Activated T-helper 2 cell treated with anti-CD3 and anti-CD28 coated beads, Interferon-gamma antibody, Interleukin-2, Interleukin-4, amounts not matched to agents 10 μg/mL and 5 μg/mL and 100 μg/mL, durations not matched to agents 14 hours and 24 hours and 36 hours (primary cell): ENCODE results near the gene LGI4. TPM values are rescaled to one million over a fixed set of nuclear protein-coding genes. Genes with fewer than 3 reads are reported as not detected.

Source experiments
- DNase-seq: peaks from one replicate; pipeline ENCODE4 v3.0.0; 2021; ENCODE audit warnings: low spot score
- H3K27ac Mint-ChIP-seq: one replicate; pipeline ENCODE4 v1.8.0; 2021; ENCODE audit warnings: mixed read lengths
- H3K27me3 Mint-ChIP-seq: one replicate; pipeline ENCODE4 v1.8.0; 2021; ENCODE audit warnings: low read depth, mixed read lengths
- H3K36me3 Mint-ChIP-seq: one replicate; pipeline ENCODE4 v1.8.0; 2021; ENCODE audit warnings: low read depth, mixed read lengths
- H3K4me1 Mint-ChIP-seq: one replicate; pipeline ENCODE4 v1.8.0; 2021; ENCODE audit warnings: low read depth, mixed read lengths
- H3K4me3 Mint-ChIP-seq: one replicate; pipeline ENCODE4 v1.8.0; 2021; ENCODE audit warnings: low read depth, mild to moderate bottlenecking, moderate library complexity, mixed read lengths
- H3K9me3 Mint-ChIP-seq: one replicate; pipeline ENCODE4 v1.8.0; 2021; ENCODE audit warnings: mixed read lengths
- intact Hi-C: fragments of 100-400 bp; cut with micrococcal nuclease; formaldehyde crosslinking; loops from one replicate; pipeline ENCODE4 v1.15.1; 2023
- total RNA-seq: library from RNA; stranded (reverse); gene quantifications from 2 replicates; pipeline ENCODE4 v1.2.3, GENCODE V29; 2022

Gene LGI4
- total RNA-seq, 1 donor from 2014 or later = 0.27 TPM

GRCh38 chr19:35167251-35168119 lies 32.6 kb upstream of the LGI4 start:
- Mint-ChIP-seq H3K4me1 (peaks cover 30% of the 10 kb centered on the region), H3K27ac (peak overlapping the region; percentile 65), H3K4me3 (peak overlapping the region; percentile 22), H3K36me3 (peaks cover 97% of the 10 kb centered on the region), H3K27me3 (no peaks in the 10 kb centered on the region), H3K9me3 (peaks cover 39% of the 10 kb centered on the region)
- no peak for DNase-seq
- intact Hi-C loops = no loop called here

- DNase-seq = no peak
- peak overlapping the region; percentile 26 for H3K4me3 Mint-ChIP-seq
Observed at GRCh38 chr19:35166100-35167063, 31.5 kb upstream of the LGI4 start.

GRCh38 chr19:35165200-35166058 lies 30.6 kb upstream of the LGI4 start:
- Mint-ChIP-seq H3K4me3 (no peak overlapping the region), H3K36me3 (peaks cover 99% of the 10 kb centered on the region), H3K9me3 (peaks cover 52% of the 10 kb centered on the region), H3K4me1 (peaks cover 25% of the 10 kb centered on the region), H3K27ac (no peak overlapping the region), H3K27me3 (no peaks in the 10 kb centered on the region)
- DNase-seq = no peak
- intact Hi-C loops = no loop called here

More at GRCh38 chr19:35166100-35167063, 31.5 kb upstream of the LGI4 start:
- intact Hi-C loops = no loop called here
- Mint-ChIP-seq H3K4me1 (peaks cover 26% of the 10 kb centered on the region), H3K27me3 (no peaks in the 10 kb centered on the region), H3K9me3 (peaks cover 49% of the 10 kb centered on the region), H3K36me3 (peaks cover 97% of the 10 kb centered on the region), H3K27ac (peak overlapping the region; percentile 65)

- Mint-ChIP-seq H3K27me3 (no peaks in the 10 kb centered on the region), H3K4me1 (peaks cover 23% of the 10 kb centered on the region), H3K36me3 (peaks cover 99% of the 10 kb centered on the region), H3K27ac (no peak overlapping the region), H3K9me3 (peaks cover 52% of the 10 kb centered on the region), H3K4me3 (no peak overlapping the region)
- intact Hi-C loops = no loop called here
- no peak for DNase-seq
Observed at GRCh38 chr19:35164418-35164817, 29.6 kb upstream of the LGI4 start.

GRCh38 chr19:35162471-35163326 lies 27.8 kb upstream of the LGI4 start:
- no peak overlapping the region for H3K27ac Mint-ChIP-seq

GRCh38 chr19:35161434-35161743 lies 26.5 kb upstream of the LGI4 start:
- Mint-ChIP-seq H3K9me3 (peaks cover 48% of the 10 kb centered on the region), H3K36me3 (peaks cover 100% of the 10 kb centered on the region), H3K27me3 (no peaks in the 10 kb centered on the region), H3K4me3 (no peak overlapping the region), H3K4me1 (peaks cover 18% of the 10 kb centered on the region), H3K27ac (no peak overlapping the region)
- DNase-seq = no peak
- intact Hi-C loops = no loop called here

More at GRCh38 chr19:35162471-35163326, 27.8 kb upstream of the LGI4 start:
- no peak for DNase-seq
- intact Hi-C loops = no loop called here
- H3K9me3 Mint-ChIP-seq = peaks cover 52% of the 10 kb centered on the region
- no peaks in the 10 kb centered on the region for H3K27me3 Mint-ChIP-seq
- no peak overlapping the region for H3K4me3 Mint-ChIP-seq
- H3K4me1 Mint-ChIP-seq = peaks cover 21% of the 10 kb centered on the region
- peaks cover 100% of the 10 kb centered on the region for H3K36me3 Mint-ChIP-seq

- Mint-ChIP-seq H3K4me1 (peaks cover 23% of the 10 kb centered on the region), H3K27ac (no peak overlapping the region), H3K27me3 (no peaks in the 10 kb centered on the region), H3K36me3 (peaks cover 100% of the 10 kb centered on the region), H3K4me3 (no peak overlapping the region), H3K9me3 (peaks cover 42% of the 10 kb centered on the region)
- intact Hi-C loops = no loop called here
- no peak for DNase-seq
Observed at GRCh38 chr19:35160629-35161433, 26.0 kb upstream of the LGI4 start.

- intact Hi-C loops = loop anchor here (5.0 kb wide), 1 partner anchor 188 kb away; the partner anchor contains the start of gene FFAR1
- Mint-ChIP-seq H3K27ac (no peak overlapping the region), H3K9me3 (peaks cover 31% of the 10 kb centered on the region), H3K4me1 (peaks cover 25% of the 10 kb centered on the region), H3K36me3 (peaks cover 99% of the 10 kb centered on the region), H3K27me3 (no peaks in the 10 kb centered on the region), H3K4me3 (no peak overlapping the region)
- no peak for DNase-seq
Observed at GRCh38 chr19:35159606-35160005, 24.7 kb upstream of the LGI4 start.

- no peak for DNase-seq
- Mint-ChIP-seq H3K27ac (no peak overlapping the region), H3K9me3 (peaks cover 13% of the 10 kb centered on the region), H3K4me1 (peaks cover 33% of the 10 kb centered on the region), H3K36me3 (peaks cover 78% of the 10 kb centered on the region), H3K4me3 (peak overlapping the region; percentile 37), H3K27me3 (peaks cover 1% of the 10 kb centered on the region)
- intact Hi-C loops = loop anchor here (5.0 kb wide), 1 partner anchor 190 kb away; the partner anchor contains the start of gene FFAR1
Observed at GRCh38 chr19:35157431-35157830, 22.6 kb upstream of the LGI4 start.

- Mint-ChIP-seq H3K27ac (peak overlapping the region; percentile 100), H3K9me3 (peaks cover 6% of the 10 kb centered on the region), H3K36me3 (peaks cover 70% of the 10 kb centered on the region), H3K4me3 (peak overlapping the region; percentile 100), H3K4me1 (peaks cover 36% of the 10 kb centered on the region), H3K27me3 (peaks cover 6% of the 10 kb centered on the region)
- no peak for DNase-seq
- intact Hi-C loops = loop anchor here (5.0 kb wide), 1 partner anchor 191 kb away; the partner anchor contains the start of gene FFAR1
Observed at GRCh38 chr19:35156673-35157014, 21.8 kb upstream of the LGI4 start.
